Adrenal gland (tissue), 5 donors: ENCODE results near the gene ZNF48.

ENCODE experiments used
- CTCF ChIP-seq, 6 experiments: fragments of 450-650 bp in 4 of 6; fragments of 200-600 bp in 2 of 6; sonication (generic) in 1 of 6; IDR thresholded peaks; 1 replicate in 5 of 6; 2 replicates in 1 of 6; pipeline versions ENCODE4 v1.5.1 to v1.8.0; 2016 to 2021; ENCODE audit warnings: antibody characterized with exemption in 6 of 6, mild to moderate bottlenecking in 2 of 6, moderate library complexity in 1 of 6
- POLR2A ChIP-seq, 2 donors: fragments of 450-650 bp; IDR thresholded peaks; one replicate each; pipeline ENCODE4 v1.6.1; 2017; ENCODE audit warnings: antibody characterized with exemption in 2 of 2, mild to moderate bottlenecking in 2 of 2, moderate library complexity in 1 of 2
- donor health status: DM: no; HTN: no; CAD: no.

DNA sequence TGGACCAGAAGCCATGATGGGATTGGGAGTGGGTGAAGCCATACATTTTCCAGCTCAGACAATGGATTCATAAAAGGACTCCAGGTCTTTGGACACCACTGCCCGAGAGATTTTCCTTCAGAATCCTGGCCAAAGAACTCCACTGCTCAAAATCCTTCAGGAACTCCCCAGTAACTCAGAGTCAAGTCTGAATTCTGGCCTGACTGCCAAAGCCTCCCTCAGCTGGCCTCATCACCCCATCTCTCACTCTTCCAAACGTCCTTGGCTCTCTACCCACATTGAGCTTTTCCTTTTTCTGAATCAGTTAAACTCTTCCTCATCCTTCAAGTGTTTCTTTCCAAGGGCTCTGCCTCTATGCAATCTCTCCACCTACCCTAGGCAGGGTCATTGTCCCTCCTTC, 11.7 kb upstream of the ZNF48 start:
- TF ChIP-seq CTCF (IDR thresholded peaks at IDR 0.05) (no peak), POLR2A (IDR thresholded peaks at IDR 0.05) (no peak)
